Measurements from ENCODE around the gene EMP2. TPM values are rescaled to one million over a fixed set of nuclear protein-coding genes. Genes with fewer than 3 reads are reported as not detected.

The EMP2 gene
- total and polyA plus RNA-seq, 2 donors (not counting 1 experiment from before 2014, with no cell fraction given), result 22.5 to 36.8 TPM

- Histone ChIP-seq H3K36me3 (ENCODE audit: control insufficient read depth, insufficient read depth, low read length) (no peaks in the 10 kb centered on the region), H3K27me3 (ENCODE audit: control insufficient read depth, insufficient read depth, low read length) (peaks cover 5% of the 10 kb centered on the region), H3K79me2 (ENCODE audit: control insufficient read depth, insufficient read depth, low read length) (no peaks in the 10 kb centered on the region), H2AFZ (ENCODE audit: low read length) (no peak overlapping the region), H3K27ac (ENCODE audit: insufficient read depth, low read length) (no peak overlapping the region), H3K9ac (ENCODE audit: insufficient read depth, low read length) (no peak overlapping the region), H3K4me1 (ENCODE audit: control insufficient read depth, extremely low read depth, insufficient read depth, low read length) (no peaks in the 10 kb centered on the region), H3K4me3 (replicated peaks in 1 of 4; ENCODE audit: control extremely low read depth in 1 of 4, insufficient read depth in 1 of 4, low read depth in 3 of 4, low read length in 4 of 4) (no peak overlapping the region), H3K4me2 (ENCODE audit: extremely low read depth, insufficient read depth, low read length) (no peak overlapping the region), H3K9me3 (ENCODE audit: control insufficient read depth, insufficient read depth, low read depth, low read length) (no peaks in the 10 kb centered on the region), H4K20me1 (ENCODE audit: control insufficient read depth, extremely low read depth, insufficient read depth, low read length) (no peaks in the 10 kb centered on the region)
- TF ChIP-seq CTCF (conservative IDR thresholded peaks at IDR 0.05 in 1 of 2, IDR thresholded peaks at IDR 0.05 in 1 of 2; ENCODE audit: low read depth in 1 of 2, low read length in 2 of 2) (no peak), EZH2 (IDR thresholded peaks at IDR 0.05; ENCODE audit: low read length, missing control alignments) (no peak)
- DNase-seq (ENCODE audit: low read depth in 2 of 2), result no peak
Measured at GRCh38 chr16:10599626-10600025, 19.2 kb upstream of the EMP2 start.

GRCh38 chr16:10598157-10598556 lies 17.8 kb upstream of the EMP2 start:
- H3K4me2 ChIP-seq (ENCODE audit: extremely low read depth, insufficient read depth, low read length), result no peak overlapping the region
- peaks cover 2% of the 10 kb centered on the region for H3K27me3 ChIP-seq (ENCODE audit: control insufficient read depth, insufficient read depth, low read length)
- H2AFZ ChIP-seq (ENCODE audit: low read length), result no peak overlapping the region
- H3K4me1 ChIP-seq (ENCODE audit: control insufficient read depth, extremely low read depth, insufficient read depth, low read length), result no peaks in the 10 kb centered on the region
- H3K4me3 ChIP-seq (replicated peaks in 1 of 4; ENCODE audit: control extremely low read depth in 1 of 4, insufficient read depth in 1 of 4, low read depth in 3 of 4, low read length in 4 of 4), result no peak overlapping the region
- H3K9ac ChIP-seq (ENCODE audit: insufficient read depth, low read length), result no peak overlapping the region
- H3K27ac ChIP-seq (ENCODE audit: insufficient read depth, low read length), result no peak overlapping the region
- H3K79me2 ChIP-seq (ENCODE audit: control insufficient read depth, insufficient read depth, low read length), result no peaks in the 10 kb centered on the region
- no peak for TF ChIP-seq CTCF (conservative IDR thresholded peaks at IDR 0.05 in 1 of 2, IDR thresholded peaks at IDR 0.05 in 1 of 2; ENCODE audit: low read depth in 1 of 2, low read length in 2 of 2)
- TF ChIP-seq EZH2 (IDR thresholded peaks at IDR 0.05; ENCODE audit: low read length, missing control alignments), result no peak
- no peaks in the 10 kb centered on the region for H4K20me1 ChIP-seq (ENCODE audit: control insufficient read depth, extremely low read depth, insufficient read depth, low read length)
- DNase-seq (ENCODE audit: low read depth in 2 of 2), result no peak
- no peaks in the 10 kb centered on the region for H3K9me3 ChIP-seq (ENCODE audit: control insufficient read depth, insufficient read depth, low read depth, low read length)
- H3K36me3 ChIP-seq (ENCODE audit: control insufficient read depth, insufficient read depth, low read length), result no peaks in the 10 kb centered on the region

DNA sequence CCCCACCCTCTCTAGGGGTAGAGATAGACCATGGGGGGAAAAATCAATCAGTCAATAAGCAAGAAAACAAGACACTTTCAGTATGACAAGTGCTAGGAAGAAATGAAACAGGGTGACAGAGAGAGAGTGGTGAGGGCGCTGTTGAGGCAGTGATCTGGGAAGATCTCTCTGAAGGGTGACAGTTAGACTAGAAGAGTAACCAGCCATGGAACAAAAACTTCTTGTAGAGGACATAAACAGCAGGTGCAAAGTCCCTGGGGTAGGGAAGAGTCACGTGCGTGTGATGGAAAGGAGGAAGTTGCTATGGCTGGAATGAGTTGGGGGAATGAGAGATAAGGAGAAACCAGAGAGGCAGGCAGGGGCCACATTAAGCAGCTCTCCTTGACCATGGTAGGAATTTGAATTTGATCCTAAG lies 16.8 kb upstream of the EMP2 start:
- Histone ChIP-seq H3K79me2 (ENCODE audit: control insufficient read depth, insufficient read depth, low read length) (no peaks in the 10 kb centered on the region), H3K4me2 (ENCODE audit: extremely low read depth, insufficient read depth, low read length) (no peak overlapping the region), H3K9ac (ENCODE audit: insufficient read depth, low read length) (no peak overlapping the region), H3K36me3 (ENCODE audit: control insufficient read depth, insufficient read depth, low read length) (no peaks in the 10 kb centered on the region), H4K20me1 (ENCODE audit: control insufficient read depth, extremely low read depth, insufficient read depth, low read length) (no peaks in the 10 kb centered on the region), H3K27me3 (ENCODE audit: control insufficient read depth, insufficient read depth, low read length) (peaks cover 2% of the 10 kb centered on the region), H3K4me1 (ENCODE audit: control insufficient read depth, extremely low read depth, insufficient read depth, low read length) (no peaks in the 10 kb centered on the region), H3K9me3 (ENCODE audit: control insufficient read depth, insufficient read depth, low read depth, low read length) (no peaks in the 10 kb centered on the region), H2AFZ (ENCODE audit: low read length) (no peak overlapping the region), H3K27ac (ENCODE audit: insufficient read depth, low read length) (no peak overlapping the region), H3K4me3 (replicated peaks in 1 of 4; ENCODE audit: control extremely low read depth in 1 of 4, insufficient read depth in 1 of 4, low read depth in 3 of 4, low read length in 4 of 4) (no peak overlapping the region)
- TF ChIP-seq EZH2 (IDR thresholded peaks at IDR 0.05; ENCODE audit: low read length, missing control alignments) (no peak), CTCF (conservative IDR thresholded peaks at IDR 0.05 in 1 of 2, IDR thresholded peaks at IDR 0.05 in 1 of 2; ENCODE audit: low read depth in 1 of 2, low read length in 2 of 2) (no peak)
- DNase-seq (ENCODE audit: low read depth in 2 of 2), result no peak

Data from fibroblast of lung (primary cell).